Lower leg skin (tissue), 3 donors: ENCODE measurements around the gene DLG3.

ENCODE experiments used
- POLR2A ChIP-seq, 2 donors: fragments of 450-650 bp; IDR thresholded peaks; one replicate each; pipeline ENCODE4 v1.6.1; 2016 to 2017; ENCODE audit warnings: antibody characterized with exemption in 2 of 2, mild to moderate bottlenecking in 1 of 2, moderate library complexity in 1 of 2
- TF ChIP-seq, protein P1 (sequence below), 3 donors: fragments of 450-650 bp; IDR thresholded peaks; one replicate each; pipeline ENCODE4 v1.5.1; 2016; ENCODE audit warnings: antibody characterized with exemption in 3 of 3, mild to moderate bottlenecking in 3 of 3, moderate library complexity in 2 of 3

DNA sequence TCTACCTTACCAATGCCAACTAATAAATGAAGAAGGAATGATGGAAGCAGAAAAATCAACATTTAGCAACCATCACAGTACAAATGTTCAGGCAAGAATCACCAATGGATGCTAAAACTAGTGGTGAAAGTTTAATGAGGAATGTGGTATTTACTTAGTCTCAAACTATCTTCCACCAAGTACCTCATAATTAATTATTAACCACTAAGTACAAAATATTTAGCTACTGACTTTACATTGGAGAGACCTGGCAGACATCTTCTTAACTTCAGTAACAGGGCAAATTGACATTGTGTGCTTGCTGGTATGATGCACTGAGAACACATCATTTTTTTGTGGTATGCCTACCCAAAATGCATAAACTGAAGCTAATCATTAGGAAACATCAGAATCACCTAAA is 82.4 kb downstream of the DLG3 start:
- TF ChIP-seq, protein P1, sequence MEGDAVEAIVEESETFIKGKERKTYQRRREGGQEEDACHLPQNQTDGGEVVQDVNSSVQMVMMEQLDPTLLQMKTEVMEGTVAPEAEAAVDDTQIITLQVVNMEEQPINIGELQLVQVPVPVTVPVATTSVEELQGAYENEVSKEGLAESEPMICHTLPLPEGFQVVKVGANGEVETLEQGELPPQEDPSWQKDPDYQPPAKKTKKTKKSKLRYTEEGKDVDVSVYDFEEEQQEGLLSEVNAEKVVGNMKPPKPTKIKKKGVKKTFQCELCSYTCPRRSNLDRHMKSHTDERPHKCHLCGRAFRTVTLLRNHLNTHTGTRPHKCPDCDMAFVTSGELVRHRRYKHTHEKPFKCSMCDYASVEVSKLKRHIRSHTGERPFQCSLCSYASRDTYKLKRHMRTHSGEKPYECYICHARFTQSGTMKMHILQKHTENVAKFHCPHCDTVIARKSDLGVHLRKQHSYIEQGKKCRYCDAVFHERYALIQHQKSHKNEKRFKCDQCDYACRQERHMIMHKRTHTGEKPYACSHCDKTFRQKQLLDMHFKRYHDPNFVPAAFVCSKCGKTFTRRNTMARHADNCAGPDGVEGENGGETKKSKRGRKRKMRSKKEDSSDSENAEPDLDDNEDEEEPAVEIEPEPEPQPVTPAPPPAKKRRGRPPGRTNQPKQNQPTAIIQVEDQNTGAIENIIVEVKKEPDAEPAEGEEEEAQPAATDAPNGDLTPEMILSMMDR (IDR thresholded peaks at IDR 0.05), result no peak
- no peak for TF ChIP-seq POLR2A (IDR thresholded peaks at IDR 0.05)
